ENCODE measurements around the gene TDRD10. TPM values are rescaled to one million over a fixed set of nuclear protein-coding genes. Genes with fewer than 3 reads are reported as not detected.
A peak's percentile ranks its signal among the peaks of the same experiment; 100 is the strongest.

Gene TDRD10
- total RNA-seq, 2 donors from 2014 or later, result 0.52 to 2.6 TPM

DNA sequence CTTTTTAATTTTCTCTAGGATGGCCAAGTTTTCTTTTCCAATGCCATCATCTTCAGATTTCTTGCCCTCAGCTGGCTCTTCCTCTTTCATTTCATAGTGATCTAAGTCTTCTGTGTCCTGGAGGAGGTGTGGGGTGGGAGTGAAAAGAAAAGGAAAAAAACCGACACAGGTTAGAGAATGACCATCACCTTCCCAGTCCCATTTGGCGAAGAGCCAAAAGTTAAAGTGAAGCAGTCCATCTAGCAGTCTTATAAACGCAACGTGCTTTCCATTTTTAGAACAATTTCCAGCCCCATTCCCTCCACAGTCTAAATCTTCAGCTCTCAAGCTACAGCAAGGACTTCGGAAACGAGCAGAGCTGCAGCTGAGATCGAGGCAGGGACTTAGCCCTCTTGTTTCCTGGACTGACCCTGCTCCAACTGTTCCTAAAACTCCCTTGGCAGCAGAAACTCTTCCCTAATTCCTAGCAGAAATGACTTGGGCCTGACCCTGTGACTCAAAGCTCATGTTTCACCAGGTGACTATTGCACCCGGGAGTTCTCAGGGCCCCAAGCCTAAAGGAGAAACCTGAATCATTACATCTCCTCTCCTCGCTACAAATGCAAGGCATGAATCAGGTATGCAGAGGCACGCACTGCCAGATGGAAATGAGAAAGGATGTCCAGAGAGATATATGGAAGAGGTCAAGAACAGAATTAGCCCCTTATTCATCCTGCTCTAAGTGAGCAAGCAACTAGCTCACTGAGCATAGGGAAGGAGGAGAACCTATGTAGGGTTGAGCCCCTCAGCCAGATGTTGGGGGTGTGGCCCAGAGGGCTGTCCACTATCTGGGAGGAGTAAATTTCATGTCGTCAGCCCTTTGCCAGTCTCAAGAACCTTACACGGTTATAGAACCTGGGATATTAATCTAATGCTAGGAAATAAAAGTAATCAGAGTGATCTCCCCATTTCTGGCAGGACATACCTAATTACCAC, 51.3 kb downstream of the TDRD10 start:
- Histone ChIP-seq H3K27ac (no peak overlapping the region), H3K9me3 (no peaks in the 10 kb centered on the region), H3K4me3 (no peak overlapping the region), H3K27me3 (no peaks in the 10 kb centered on the region), H3K4me1 (peaks cover 40% of the 10 kb centered on the region), H3K36me3 (replicated peaks in 1 of 2; ENCODE audit: insufficient read depth in 1 of 2, low read depth in 2 of 2) (peaks cover 27 to 52% of the 10 kb centered on the region in 2 donors)
- TF ChIP-seq, protein P1, sequence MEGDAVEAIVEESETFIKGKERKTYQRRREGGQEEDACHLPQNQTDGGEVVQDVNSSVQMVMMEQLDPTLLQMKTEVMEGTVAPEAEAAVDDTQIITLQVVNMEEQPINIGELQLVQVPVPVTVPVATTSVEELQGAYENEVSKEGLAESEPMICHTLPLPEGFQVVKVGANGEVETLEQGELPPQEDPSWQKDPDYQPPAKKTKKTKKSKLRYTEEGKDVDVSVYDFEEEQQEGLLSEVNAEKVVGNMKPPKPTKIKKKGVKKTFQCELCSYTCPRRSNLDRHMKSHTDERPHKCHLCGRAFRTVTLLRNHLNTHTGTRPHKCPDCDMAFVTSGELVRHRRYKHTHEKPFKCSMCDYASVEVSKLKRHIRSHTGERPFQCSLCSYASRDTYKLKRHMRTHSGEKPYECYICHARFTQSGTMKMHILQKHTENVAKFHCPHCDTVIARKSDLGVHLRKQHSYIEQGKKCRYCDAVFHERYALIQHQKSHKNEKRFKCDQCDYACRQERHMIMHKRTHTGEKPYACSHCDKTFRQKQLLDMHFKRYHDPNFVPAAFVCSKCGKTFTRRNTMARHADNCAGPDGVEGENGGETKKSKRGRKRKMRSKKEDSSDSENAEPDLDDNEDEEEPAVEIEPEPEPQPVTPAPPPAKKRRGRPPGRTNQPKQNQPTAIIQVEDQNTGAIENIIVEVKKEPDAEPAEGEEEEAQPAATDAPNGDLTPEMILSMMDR (IDR thresholded peaks at IDR 0.05), result no peak
- no peak for TF ChIP-seq POLR2A (IDR thresholded peaks at IDR 0.05)
- WGBS, 2 donors, result 67 to 72% methylated on average over 12 of the region's 12 CpGs
- intact Hi-C loops (cut with DNase I), result no loop called here
- DNase-seq, result no peak
- no peak for ATAC-seq

DNA sequence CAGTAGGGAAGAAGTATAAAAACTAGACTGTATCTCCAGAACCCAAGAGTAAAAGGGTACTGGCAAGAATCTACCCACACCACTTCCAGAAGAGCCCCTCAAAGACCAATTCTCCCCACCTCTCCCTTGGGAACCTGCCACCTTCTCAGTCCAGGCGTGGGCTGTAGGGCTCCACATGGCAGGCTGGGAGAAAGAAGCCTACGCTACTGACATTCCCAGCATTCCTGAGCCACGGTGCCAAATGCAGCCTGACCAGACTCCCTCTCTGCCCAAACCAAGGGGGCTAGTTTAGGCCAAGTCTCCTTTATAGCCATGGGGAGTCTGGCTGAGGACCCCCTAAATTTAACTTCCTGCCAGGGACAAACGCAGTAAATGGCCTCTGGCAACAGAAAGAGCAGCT, 54.4 kb downstream of the TDRD10 start:
- Histone ChIP-seq H3K4me1 (peaks cover 30% of the 10 kb centered on the region), H3K36me3 (replicated peaks in 1 of 2; ENCODE audit: insufficient read depth in 1 of 2, low read depth in 2 of 2) (peaks cover 19 to 37% of the 10 kb centered on the region in 2 donors), H3K9me3 (no peaks in the 10 kb centered on the region), H3K4me3 (no peak overlapping the region), H3K27ac (peak overlapping the region in 3 of 4 donors; percentile 1 to 96 (median 90)), H3K27me3 (no peaks in the 10 kb centered on the region)
- ATAC-seq, result no peak
- 21 to 31% methylated on average over 2 to 4 of the region's 4 CpGs for WGBS, 2 donors
- intact Hi-C loops (cut with DNase I), result no loop called here
- peak in 2 of 4 donors; percentile 22 to 27 for DNase-seq
- TF ChIP-seq, protein P1 (IDR thresholded peaks at IDR 0.05), result no peak
- TF ChIP-seq POLR2A (IDR thresholded peaks at IDR 0.05), result no peak

DNA sequence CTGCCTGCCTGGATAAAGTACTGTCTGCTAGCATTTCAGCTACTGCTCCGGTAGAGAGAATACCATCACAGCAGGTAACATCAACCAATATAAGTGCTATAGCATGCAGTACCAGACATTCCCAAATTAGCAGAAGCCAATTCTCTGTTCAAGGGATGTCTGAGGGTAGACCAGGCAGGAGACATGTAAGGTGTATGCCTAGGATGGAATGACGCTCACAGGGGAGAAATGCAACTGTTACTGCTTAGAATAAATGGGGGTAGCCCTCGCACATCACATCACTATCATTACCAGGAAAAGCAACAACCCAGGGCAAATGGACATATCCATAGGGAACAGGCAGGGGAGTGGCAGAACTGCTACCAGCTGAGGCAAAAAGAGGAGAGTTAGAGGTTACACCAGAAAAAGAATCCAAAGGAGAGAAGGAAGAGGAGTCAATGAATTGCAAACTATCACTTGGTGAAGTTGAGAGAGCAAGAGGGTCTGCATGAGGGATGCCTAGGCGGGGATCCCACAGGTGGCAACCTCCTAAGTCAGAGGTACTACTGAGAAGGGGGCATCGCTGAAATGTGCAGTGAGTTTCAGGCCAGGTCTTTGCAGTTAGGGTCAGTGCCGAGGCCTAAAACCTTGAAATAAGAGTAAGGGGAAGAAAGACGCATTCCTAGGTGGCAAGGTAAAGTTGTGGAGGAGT, 55.4 kb downstream of the TDRD10 start:
- WGBS, 2 donors, result 4 to 9% methylated on average over 7 of the region's 7 CpGs
- peak overlapping the region; percentile 78 to 93 for H3K4me3 ChIP-seq
- H3K9me3 ChIP-seq, result no peaks in the 10 kb centered on the region
- ATAC-seq, result no peak
- DNase-seq, result no peak
- TF ChIP-seq, protein P1 (IDR thresholded peaks at IDR 0.05), result no peak
- TF ChIP-seq POLR2A (IDR thresholded peaks at IDR 0.05), result no peak
- peaks cover 19 to 28% of the 10 kb centered on the region in 2 donors for H3K36me3 ChIP-seq (replicated peaks in 1 of 2; ENCODE audit: insufficient read depth in 1 of 2, low read depth in 2 of 2)
- peaks cover 30% of the 10 kb centered on the region for H3K4me1 ChIP-seq
- intact Hi-C loops (cut with DNase I), result no loop called here
- no peaks in the 10 kb centered on the region for H3K27me3 ChIP-seq
- H3K27ac ChIP-seq, result peak overlapping the region in 3 of 4 donors; percentile 71 to 96 (median 90)

DNA sequence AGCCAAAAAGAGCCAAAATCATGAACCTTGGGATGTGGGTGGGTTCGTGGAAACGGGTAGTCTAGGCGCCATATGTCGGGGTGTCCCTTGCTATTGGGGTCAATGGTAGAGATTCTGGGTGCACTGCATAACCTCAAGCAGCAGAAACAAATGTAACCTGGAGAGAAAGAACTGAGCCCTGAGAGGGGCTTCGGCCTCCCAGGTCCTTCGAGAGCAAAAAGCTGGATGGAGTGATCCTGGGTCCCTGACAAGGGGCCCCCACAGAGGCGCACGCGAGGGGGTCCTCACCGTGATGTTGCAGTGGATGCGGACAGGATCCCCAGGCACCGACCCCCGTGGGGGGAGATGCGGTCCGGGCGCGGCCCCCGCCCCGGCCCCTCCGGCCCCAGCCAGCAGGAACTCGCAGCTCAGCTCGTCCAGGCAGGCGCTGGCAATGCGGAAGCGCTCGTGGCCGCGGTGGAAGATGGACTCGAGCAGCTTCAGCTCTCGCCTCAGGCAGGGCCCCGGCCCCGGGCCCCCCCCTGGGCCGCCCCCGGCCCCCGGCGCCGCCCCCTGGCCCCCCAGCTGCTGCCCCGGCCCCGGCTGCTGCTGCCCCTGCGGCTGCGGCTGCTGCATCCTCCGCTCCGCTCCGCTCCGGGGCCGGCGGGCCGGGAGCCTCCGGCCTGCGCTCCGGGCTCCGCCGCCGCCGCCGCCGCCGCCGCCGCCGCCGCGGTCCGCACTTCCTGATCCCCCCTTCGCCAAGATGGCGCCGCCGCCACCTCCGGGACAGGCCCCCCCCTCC, 56.1 kb downstream of the TDRD10 start, which contains the start of gene UBE2Q1:
UBE2Q1 (minus strand) TSS at position 724 of the 781 bp plus-strand sequence; CDS start at position 615, 109 bp downstream.
- H3K9me3 ChIP-seq, result no peaks in the 10 kb centered on the region
- peak within 1 kb of the TSS; percentile 80 to 96 (median 92) for H3K27ac ChIP-seq
- TF ChIP-seq, protein P1 (IDR thresholded peaks at IDR 0.05), result no peak
- no peak for TF ChIP-seq POLR2A (IDR thresholded peaks at IDR 0.05)
- peak within 1 kb of the TSS; percentile 78 to 93 for H3K4me3 ChIP-seq
- H3K4me1 ChIP-seq, result peaks cover 30% of the 10 kb centered on the region
- intact Hi-C loops (cut with DNase I), result no loop called here
- DNase-seq (peak; percentile 50 to 59 (median 52)), ATAC-seq (no peak)
- no peaks in the 10 kb centered on the region for H3K27me3 ChIP-seq
- H3K36me3 ChIP-seq (replicated peaks in 1 of 2; ENCODE audit: insufficient read depth in 1 of 2, low read depth in 2 of 2), result peaks cover 19 to 23% of the 10 kb centered on the region in 2 donors
- WGBS, 2 donors, result 0 to 1% methylated on average over 6 to 42 of the region's 69 CpGs

Data from body of pancreas (tissue), 4 donors.